Measurements from ENCODE around the gene TPBG. TPM values are rescaled to one million over a fixed set of nuclear protein-coding genes. Genes with fewer than 3 reads are reported as not detected.
"Not testable (repeated sequence)": the region's sequence is repeated elsewhere in the genome, so short reads cannot be mapped to it uniquely, and the experiment has no call there.

TPBG gene
- total RNA-seq, 1 donor = 47.8 TPM

DNA sequence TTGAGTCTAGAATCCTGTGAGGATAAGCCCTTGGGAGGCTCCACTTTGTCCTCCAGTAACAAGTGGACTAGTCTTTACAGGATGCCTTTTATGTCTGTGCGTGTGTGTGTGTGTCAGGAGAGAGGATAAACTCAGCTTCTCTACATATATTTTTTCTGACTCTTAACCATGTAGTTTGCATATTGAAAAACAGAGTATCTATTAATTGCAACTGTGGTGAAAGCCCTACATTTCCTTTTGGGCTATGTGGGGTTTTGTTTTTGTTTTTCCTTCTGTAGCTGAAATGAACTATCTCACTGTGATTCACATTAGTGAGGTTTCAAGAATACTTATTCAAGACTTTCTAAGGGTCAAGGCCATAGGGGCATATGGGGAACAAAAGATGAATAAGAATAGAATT, 17.7 kb downstream of the TPBG start:
- no peaks in the 10 kb centered on the region for H3K27me3 ChIP-seq (ENCODE audit: insufficient read depth, low read length)
- H3K79me2 ChIP-seq (ENCODE audit: insufficient read depth, low read length) = no peaks in the 10 kb centered on the region
- H4K20me1 ChIP-seq (ENCODE audit: insufficient read depth, low read length) = no peaks in the 10 kb centered on the region
- H3K9me3 ChIP-seq (ENCODE audit: low read depth, low read length) = no peaks in the 10 kb centered on the region
- no peaks in the 10 kb centered on the region for H3K4me1 ChIP-seq (ENCODE audit: insufficient read depth, low read length)
- no peak overlapping the region for H3K4me2 ChIP-seq (ENCODE audit: insufficient read depth, low read length)
- peak; percentile 21 for DNase-seq (ENCODE audit: insufficient read length, low spot score, missing footprints)
- H3K4me3 ChIP-seq (ENCODE audit: insufficient read depth, low read length) = no peak overlapping the region
- H2AFZ ChIP-seq (ENCODE audit: low read length) = no peak overlapping the region
- no peak overlapping the region for H3K27ac ChIP-seq (ENCODE audit: low read depth, low read length)
- H3K36me3 ChIP-seq (ENCODE audit: insufficient read depth, low read length) = no peaks in the 10 kb centered on the region
- TF ChIP-seq, protein P1, sequence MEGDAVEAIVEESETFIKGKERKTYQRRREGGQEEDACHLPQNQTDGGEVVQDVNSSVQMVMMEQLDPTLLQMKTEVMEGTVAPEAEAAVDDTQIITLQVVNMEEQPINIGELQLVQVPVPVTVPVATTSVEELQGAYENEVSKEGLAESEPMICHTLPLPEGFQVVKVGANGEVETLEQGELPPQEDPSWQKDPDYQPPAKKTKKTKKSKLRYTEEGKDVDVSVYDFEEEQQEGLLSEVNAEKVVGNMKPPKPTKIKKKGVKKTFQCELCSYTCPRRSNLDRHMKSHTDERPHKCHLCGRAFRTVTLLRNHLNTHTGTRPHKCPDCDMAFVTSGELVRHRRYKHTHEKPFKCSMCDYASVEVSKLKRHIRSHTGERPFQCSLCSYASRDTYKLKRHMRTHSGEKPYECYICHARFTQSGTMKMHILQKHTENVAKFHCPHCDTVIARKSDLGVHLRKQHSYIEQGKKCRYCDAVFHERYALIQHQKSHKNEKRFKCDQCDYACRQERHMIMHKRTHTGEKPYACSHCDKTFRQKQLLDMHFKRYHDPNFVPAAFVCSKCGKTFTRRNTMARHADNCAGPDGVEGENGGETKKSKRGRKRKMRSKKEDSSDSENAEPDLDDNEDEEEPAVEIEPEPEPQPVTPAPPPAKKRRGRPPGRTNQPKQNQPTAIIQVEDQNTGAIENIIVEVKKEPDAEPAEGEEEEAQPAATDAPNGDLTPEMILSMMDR (IDR thresholded peaks at IDR 0.05; ENCODE audit: extremely low read depth, low read depth, low read length) = no peak

DNA sequence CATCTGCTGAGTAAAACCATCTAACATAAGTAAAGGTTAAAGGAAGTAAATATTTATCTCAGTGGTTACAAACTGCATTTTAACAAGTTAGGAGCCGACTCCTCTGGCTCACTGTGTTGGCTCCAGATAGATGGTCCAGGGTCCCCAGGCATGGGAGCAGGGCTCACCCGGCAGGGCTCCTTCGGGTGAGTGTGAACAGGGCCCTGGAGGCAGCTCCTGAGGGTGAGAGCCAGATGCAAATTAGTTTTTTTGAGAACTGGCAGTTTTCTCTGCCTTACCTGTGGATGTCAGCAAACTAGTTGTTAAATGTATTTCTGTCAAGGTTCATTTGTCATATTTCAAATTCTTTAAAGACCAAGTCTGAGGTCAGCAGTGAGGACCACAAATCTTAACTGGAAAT, 21.5 kb downstream of the TPBG start:
- Histone ChIP-seq H2AFZ (ENCODE audit: low read length) (no peak overlapping the region), H3K4me2 (ENCODE audit: insufficient read depth, low read length) (no peak overlapping the region), H3K9me3 (ENCODE audit: low read depth, low read length) (no peaks in the 10 kb centered on the region), H3K4me1 (ENCODE audit: insufficient read depth, low read length) (no peaks in the 10 kb centered on the region), H3K27ac (ENCODE audit: low read depth, low read length) (no peak overlapping the region), H3K36me3 (ENCODE audit: insufficient read depth, low read length) (no peaks in the 10 kb centered on the region), H3K4me3 (ENCODE audit: insufficient read depth, low read length) (no peak overlapping the region), H4K20me1 (ENCODE audit: insufficient read depth, low read length) (no peaks in the 10 kb centered on the region), H3K27me3 (ENCODE audit: insufficient read depth, low read length) (no peaks in the 10 kb centered on the region), H3K79me2 (ENCODE audit: insufficient read depth, low read length) (no peaks in the 10 kb centered on the region)
- no peak for DNase-seq (ENCODE audit: insufficient read length, low spot score, missing footprints)
- TF ChIP-seq, protein P1 (IDR thresholded peaks at IDR 0.05; ENCODE audit: extremely low read depth, low read depth, low read length) = no peak

DNA sequence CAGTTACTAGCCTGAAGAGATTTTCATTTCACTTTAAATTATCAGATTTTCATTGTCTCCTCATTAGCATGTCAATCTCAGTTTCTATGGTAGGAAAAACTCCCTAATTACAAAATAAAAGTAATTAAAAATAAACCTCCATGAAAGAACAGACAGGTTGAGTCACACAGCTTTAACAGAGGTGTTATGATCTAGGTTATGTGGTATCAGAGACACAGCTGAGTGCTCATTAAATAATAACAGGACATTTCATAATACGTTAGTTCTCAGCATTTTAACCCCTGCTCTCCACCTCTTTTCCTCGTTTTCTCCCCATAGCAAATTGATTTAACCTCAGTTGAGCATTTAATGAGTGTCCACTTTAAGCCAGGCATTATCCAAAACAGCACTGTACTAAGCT, 21.9 kb downstream of the TPBG start:
- no peak overlapping the region for H3K27ac ChIP-seq (ENCODE audit: low read depth, low read length)

DNA sequence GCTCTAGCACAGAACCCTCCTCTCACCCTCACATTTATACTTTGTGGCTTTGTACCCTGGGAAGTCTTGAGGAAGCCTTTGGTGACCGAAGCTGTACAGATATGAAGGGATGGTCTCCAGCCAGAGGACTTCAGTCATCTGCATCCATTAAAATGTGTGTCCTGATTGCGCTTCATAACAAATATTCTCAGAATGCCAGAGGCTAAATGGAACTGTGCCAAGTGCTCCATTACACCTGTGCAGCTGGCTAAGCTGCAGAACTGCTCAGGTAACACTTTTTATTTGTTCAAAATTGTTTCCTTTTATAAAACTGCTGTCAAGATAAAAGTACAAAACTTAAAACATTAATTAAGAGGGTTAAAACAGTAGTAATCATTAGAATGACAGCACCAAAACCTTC, 22.3 kb downstream of the TPBG start:
- Histone ChIP-seq H3K79me2 (ENCODE audit: insufficient read depth, low read length) (no peaks in the 10 kb centered on the region), H3K4me2 (ENCODE audit: insufficient read depth, low read length) (no peak overlapping the region), H3K4me3 (ENCODE audit: insufficient read depth, low read length) (no peak overlapping the region), H3K36me3 (ENCODE audit: insufficient read depth, low read length) (no peaks in the 10 kb centered on the region), H3K4me1 (ENCODE audit: insufficient read depth, low read length) (no peaks in the 10 kb centered on the region), H4K20me1 (ENCODE audit: insufficient read depth, low read length) (no peaks in the 10 kb centered on the region), H3K9me3 (ENCODE audit: low read depth, low read length) (no peaks in the 10 kb centered on the region), H2AFZ (ENCODE audit: low read length) (no peak overlapping the region), H3K27me3 (ENCODE audit: insufficient read depth, low read length) (no peaks in the 10 kb centered on the region), H3K27ac (ENCODE audit: low read depth, low read length) (no peak overlapping the region)
- TF ChIP-seq, protein P1 (IDR thresholded peaks at IDR 0.05; ENCODE audit: extremely low read depth, low read depth, low read length) = no peak
- no peak for DNase-seq (ENCODE audit: insufficient read length, low spot score, missing footprints)

More for the DNA sequence above, 21.9 kb downstream of the TPBG start:
- Histone ChIP-seq H3K9me3 (ENCODE audit: low read depth, low read length) (no peaks in the 10 kb centered on the region), H3K4me2 (ENCODE audit: insufficient read depth, low read length) (no peak overlapping the region), H2AFZ (ENCODE audit: low read length) (no peak overlapping the region), H3K4me3 (ENCODE audit: insufficient read depth, low read length) (no peak overlapping the region), H3K79me2 (ENCODE audit: insufficient read depth, low read length) (no peaks in the 10 kb centered on the region), H3K36me3 (ENCODE audit: insufficient read depth, low read length) (no peaks in the 10 kb centered on the region), H3K4me1 (ENCODE audit: insufficient read depth, low read length) (no peaks in the 10 kb centered on the region), H4K20me1 (ENCODE audit: insufficient read depth, low read length) (no peaks in the 10 kb centered on the region), H3K27me3 (ENCODE audit: insufficient read depth, low read length) (no peaks in the 10 kb centered on the region)
- no peak for DNase-seq (ENCODE audit: insufficient read length, low spot score, missing footprints)
- TF ChIP-seq, protein P1 (IDR thresholded peaks at IDR 0.05; ENCODE audit: extremely low read depth, low read depth, low read length) = no peak

DNA sequence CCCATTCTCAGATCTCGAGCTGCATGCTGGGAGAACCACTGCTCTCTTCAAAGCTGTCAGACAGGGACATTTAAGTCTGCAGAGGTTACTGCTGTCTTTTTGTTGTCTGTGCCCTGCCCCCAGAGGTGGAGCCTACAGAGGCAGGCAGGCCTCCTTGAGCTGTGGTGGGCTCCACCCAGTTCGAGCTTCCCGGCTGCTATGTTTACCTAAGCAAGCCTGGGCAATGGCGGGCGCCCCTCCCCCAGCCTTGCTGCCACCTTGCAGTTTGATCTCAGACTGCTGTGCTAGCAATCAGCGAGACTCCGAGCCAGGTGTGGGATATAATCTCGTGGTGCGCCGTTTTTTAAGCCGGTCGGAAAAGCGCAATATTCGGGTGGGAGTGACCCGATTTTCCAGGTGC, 31.2 kb downstream of the TPBG start:
- H3K36me3 ChIP-seq (ENCODE audit: insufficient read depth, low read length); H3K4me2 ChIP-seq (ENCODE audit: insufficient read depth, low read length); H2AFZ ChIP-seq (ENCODE audit: low read length); H3K27ac ChIP-seq (ENCODE audit: low read depth, low read length); DNase-seq (ENCODE audit: insufficient read length, low spot score, missing footprints); H4K20me1 ChIP-seq (ENCODE audit: insufficient read depth, low read length); H3K4me3 ChIP-seq (ENCODE audit: insufficient read depth, low read length); H3K9me3 ChIP-seq (ENCODE audit: low read depth, low read length); H3K79me2 ChIP-seq (ENCODE audit: insufficient read depth, low read length); H3K27me3 ChIP-seq (ENCODE audit: insufficient read depth, low read length): not testable (repeated sequence)
- peaks cover 26% of the 10 kb centered on the region for H3K4me1 ChIP-seq (ENCODE audit: insufficient read depth, low read length)
